T-helper 22 cell (primary cell): ENCODE results near the gene KLHL33.

ENCODE experiments used
- DNase-seq: peaks from one replicate; pipeline ENCODE4 v3.0.0-alpha.2; 2020; ENCODE audit warnings: low read depth

KLHL33 gene

DNA sequence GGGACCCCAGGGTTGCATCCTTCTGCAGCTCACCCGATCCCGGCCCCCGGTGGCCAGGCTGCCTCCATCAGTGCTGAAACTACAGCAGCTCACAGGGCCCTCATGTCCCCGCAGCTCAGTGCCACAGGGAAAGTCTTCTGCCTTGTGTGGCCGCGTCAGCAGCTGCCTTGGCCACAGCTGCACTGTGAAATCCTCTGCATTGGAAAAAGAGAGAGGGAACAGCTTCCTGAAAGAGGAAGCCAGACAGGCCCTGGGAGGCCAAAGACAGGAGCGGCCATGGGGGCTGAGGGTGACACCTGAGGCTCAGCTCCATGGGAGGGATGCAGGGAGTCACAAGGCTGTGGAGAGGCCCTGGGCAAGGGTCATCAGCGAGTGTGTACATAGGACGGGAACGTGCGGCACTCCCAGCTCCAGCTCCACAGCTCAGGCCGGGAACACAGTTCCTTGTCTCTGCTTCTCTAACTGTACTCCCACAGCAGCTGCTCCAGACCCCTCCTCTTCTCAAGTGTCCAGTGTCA lies 59.8 kb downstream of the KLHL33 start:
- DNase-seq: no peak
